Limb (tissue), 2 donors: Measurements from ENCODE around the gene PPP1R14B.

Experiments used
- DNase-seq, 2 donors: peaks; one replicate each; pipeline ENCODE4 v3.0.0-alpha.2; 2016; ENCODE audit errors: extremely low spot score in 2 of 2

Gene PPP1R14B

DNA sequence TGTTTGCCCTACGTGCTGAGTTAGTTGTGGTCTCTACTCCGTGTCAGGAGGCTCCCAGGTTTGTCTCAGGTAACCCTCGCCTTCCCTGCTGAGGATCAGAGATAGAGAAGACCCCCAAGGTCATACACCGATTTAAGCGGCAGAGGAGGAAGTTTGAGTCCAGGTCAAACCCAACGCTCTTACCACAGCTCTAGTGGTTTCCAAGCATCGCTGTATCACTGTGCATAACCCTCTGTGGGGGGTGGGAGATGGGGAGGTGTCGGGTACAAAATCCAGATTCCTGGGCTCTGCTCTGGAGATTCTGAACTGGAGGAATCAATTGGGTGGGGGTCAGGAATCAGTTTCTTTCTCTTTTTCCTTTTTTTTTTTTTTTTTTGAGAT lies 15.8 kb downstream of the PPP1R14B start:
- DNase-seq: no peak

DNA sequence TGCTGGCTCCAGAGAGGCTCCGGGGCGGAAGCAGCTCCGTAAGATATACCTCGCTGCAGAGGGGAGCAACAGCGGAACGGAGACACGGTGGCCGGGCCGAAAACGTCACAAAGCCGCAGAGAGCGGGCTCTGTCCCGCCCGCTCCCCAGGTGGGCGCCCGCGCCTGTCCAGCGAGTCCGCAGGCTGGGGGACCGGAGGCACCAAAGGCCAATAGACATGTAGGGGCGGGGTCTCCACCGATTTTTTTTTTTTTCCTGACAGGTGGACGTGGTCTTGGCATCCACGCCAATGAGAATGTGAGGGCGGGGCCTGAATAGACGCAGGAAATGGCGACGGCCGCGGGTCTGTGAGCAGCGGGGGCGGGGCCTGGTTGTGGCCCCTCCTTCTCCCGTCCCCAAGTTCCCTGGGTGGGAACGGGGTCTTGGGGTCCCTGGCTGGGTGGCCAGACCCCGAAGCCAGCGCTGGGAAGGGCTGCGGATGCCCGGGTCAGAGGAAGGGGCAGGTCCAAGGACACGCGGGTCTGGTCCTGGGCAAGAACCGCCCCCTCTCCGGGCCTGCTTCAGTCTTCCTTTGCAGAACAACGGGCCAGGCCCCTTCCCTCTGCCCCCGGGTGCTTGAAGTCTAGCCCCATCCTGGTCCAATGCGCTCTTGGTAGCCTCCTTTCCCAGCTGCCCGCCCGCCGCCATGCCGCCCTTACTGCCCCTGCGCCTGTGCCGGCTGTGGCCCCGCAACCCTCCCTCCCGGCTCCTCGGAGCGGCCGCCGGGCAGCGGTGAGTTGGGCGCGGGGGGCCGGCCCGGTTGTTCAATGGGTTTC lies 16.4 kb downstream of the PPP1R14B start, which contains the start of gene DNAJC4:
TSS of gene DNAJC4 (plus strand) at position 378 of the 814 bp plus-strand sequence. CDS start at position 685, 307 bp downstream.
- DNase-seq: peak; percentile 90 to 94

DNA sequence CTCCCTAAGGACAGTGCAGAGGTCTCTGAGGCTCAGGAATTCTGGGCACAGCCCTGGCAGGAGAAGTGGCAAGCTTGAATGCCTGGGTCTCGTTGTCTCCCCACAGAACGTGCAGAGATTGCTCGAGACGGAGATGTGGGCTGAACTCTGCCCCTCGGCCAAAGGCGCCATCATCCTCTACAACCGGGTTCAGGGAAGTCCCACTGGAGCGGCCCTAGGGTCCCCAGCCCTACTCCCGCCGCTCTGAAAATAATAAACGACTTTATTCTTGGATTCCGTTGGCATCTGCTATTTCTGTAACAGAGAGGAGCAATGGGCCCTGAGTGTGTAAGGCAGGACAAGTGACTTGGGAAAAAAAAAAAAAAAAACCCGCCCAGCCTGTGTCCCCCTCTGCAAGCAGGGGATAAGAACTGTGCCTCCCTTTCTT lies 17.0 kb downstream of the PPP1R14B start:
- no peak for DNase-seq

DNA sequence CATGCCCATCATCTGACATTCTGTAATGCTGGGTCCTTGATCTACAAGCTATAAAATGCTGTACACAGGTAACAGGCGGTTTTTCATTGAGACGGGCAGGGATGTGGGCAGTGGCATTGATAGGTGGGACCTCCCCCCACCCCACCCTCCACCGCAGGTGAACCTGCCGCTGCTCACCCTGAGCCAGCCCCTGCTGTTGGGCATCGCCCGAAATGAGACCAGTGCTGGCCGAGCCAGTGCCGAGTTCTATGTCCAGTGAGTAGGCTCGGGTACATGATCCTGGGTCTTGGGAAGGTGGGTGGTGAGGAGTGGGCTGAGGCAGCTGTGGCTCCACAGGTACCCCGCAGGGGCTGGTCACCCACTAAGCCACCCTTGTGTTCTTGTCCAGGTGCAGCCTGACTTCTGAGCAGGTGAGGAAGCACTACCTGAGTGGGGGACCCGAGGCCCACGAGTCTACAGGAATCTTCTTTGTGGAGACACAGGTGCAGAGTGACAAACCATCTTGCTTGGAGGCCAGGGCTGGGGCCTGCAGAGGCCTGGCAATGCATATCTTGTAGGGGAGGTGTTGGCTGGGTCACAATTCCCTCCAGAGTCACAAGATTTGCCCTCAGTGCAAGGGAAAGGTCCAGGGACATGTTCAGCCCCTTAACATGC lies 17.5 kb downstream of the PPP1R14B start:
- DNase-seq: no peak

DNA sequence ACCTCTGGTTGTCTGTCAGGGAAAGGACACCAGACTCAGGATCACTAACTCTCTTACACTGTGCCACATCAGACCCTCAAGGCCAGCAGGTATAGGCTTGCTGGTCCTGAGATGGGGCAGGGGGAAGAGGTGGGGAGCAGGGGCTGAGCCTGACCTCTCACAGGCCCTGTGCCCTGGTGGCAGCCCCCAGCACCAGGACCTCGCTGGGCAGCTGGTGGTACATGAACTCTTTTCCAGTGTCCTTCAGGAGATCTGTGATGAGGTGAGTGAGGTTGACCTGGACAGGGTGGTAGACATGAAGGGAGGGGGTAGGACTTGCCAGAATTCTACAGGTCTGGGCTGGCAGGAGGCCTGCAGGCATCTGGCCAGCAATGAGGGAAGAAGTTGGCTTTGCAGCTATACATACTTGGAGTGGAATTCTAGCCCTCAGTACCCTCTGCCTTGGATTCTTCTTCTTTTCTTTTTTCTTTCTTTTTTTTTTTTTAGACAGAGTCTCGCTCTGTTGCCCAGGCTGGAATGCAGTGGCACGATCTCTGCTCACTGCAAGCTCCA lies 19.3 kb downstream of the PPP1R14B start:
- no peak for DNase-seq

DNA sequence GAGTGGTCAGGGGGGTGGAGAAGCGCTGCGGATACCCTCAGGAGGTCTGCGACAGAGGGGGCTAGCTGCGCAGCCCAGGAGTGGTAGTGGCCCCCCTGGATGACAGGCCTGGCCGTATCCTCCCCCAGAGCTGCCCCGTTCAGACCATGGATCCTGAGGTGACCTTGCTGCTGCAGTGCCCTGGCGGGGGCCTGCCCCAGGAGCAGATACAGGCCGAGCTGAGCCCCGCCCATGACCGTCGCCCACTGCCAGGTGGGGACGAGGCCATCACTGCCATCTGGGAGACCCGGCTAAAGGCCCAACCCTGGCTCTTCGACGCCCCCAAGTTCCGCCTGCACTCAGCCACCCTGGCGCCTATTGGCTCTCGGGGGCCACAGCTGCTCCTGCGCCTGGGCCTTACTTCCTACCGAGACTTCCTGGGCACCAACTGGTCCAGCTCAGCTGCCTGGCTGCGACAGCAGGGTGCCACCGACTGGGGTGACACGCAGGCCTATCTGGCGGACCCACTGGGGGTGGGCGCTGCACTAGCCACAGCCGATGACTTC lies 20.2 kb downstream of the PPP1R14B start:
- no peak for DNase-seq

DNA sequence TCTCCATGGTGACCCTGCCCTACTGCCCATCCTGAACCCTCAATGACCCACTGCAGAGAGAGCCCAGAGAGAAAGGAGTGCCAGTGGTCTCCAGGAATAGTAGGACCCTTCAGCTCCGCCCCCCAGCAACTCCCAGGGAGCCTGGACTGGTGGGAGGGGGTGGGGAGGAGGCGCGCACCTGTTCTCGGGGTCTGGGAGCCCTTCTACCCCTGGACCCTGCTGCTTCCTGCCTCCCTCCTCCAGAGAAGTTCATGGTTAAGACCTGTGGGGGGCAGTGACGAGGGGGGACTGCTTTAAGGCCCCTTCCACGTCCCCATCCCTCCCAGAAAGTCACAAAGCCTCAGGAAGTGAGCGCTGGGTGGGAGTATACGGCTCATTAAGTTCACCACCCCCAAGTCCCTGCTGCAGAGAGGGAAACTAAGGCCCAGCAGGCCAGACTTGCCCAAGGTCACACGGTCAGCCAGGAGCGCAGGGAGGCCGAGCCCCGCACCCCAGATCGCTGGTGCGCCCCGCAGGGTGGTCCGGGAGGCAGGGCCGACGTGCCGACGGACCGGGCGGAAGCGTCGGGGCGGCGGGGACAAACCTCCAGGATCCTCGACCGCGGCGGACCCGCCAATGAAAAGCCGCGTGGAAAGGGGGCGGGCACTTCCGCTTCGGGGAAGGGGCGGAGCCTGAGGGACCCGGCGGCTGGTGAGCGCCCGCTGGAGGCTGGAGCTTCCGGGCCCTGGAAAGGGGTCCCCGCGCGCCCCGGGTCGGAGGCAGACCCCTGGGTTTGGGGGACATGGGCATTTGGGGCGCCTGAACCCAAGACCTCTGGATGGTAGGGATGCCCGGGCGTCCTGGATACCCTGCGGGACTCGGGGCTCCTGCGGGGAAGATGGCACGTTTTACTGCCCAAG lies 20.9 kb downstream of the PPP1R14B start, which contains the start of the genes NUDT22 and TRPT1:
TSS of gene NUDT22 (plus strand) at position 667 of the 899 bp plus-strand sequence. CDS start 379 bp downstream, outside the sequence.
TSS of gene TRPT1 (minus strand) at position 579 of the 899 bp plus-strand sequence. CDS start at position 253, 326 bp downstream.
- DNase-seq: peak; percentile 84 to 95

DNA sequence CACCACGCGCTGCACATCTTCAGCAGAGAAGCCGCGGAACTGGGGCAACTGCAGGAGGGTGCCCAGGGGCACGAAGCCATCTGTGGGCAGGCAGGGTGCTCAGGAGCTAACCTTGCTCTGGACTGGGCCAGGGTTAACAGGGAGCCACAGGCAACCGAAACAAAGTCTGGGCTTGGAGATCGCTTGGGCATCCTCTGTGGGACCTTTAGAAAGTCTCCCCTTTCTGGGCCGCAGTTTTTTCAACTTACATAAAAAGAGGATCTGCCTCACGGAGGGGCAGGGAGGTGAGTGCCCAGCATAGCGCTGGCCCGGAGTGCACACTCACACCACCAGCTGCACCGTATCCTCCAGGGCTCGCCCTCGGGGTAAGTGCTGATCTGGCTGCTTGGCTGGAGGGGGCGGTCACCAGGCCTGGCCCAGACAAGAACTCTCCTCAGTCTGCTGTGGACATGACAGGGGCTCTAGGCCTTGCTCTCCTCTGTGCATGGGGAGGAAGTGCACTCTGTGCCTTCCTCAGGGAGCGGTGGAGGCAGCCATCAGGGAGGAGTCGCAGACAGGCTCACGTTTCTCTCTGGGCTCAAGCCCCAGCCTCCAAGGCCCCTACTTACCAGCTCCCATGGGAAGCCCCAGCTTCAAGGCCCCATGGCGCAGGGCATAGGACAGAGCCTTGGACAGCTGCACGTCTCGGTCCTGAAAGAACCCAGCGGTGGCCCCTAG lies 21.7 kb downstream of the PPP1R14B start:
- DNase-seq: peak in 1 of 2 donors; percentile 36

DNA sequence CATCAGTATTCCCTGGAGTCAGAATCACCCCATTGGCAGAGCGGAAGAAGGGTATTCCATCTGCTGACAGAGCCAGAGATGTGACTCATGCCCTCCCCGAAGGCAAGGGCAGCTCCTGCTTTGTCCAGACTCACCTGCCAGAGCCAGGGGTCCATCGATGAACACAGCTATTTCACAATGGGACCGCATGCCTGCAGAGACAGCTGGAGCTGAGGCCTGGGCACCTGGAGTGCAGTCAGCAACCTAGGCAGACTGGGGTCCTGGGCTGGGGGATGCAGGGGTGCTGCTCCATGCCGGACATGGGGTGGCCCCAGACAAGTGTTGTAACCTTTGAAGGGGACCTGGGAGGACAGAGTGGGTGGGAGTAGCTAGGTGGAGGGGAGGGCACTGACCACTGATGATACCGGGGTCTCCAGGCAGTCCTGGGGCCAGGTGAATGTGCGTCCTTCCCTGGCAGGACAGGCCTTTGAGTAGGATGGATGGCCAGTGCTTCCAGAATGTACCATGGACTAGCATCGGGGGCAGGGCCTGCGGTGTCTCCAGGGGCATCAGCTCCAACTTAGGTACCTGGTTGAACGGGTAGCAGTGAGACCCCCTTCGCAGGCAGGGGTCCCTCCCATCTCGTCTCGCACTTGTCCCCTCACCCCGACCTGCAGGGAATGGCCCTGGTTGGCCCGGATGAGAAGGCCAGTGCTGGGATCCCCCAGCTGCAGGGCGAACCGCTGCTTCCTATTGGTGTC lies 22.4 kb downstream of the PPP1R14B start:
- DNase-seq: no peak

DNA sequence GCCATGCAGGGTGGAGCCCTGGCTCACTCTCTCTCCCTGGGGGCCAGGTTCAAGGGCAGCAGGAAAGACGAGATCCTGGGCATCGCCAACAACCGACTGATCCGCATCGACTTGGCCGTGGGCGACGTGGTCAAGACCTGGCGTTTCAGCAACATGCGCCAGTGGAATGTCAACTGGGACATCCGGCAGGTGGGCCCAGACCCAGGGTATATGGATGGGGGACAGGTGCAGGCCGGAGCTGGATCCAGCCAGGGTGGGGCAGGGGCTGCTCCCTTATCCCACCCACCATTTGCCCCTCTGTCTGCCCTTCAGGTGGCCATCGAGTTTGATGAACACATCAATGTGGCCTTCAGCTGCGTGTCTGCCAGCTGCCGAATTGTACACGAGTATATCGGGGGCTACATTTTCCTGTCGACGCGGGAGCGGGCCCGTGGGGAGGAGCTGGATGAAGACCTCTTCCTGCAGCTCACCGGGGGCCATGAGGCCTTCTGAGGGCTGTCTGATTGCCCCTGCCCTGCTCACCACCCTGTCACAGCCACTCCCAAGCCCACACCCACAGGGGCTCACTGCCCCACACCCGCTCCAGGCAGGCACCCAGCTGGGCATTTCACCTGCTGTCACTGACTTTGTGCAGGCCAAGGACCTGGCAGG lies 23.6 kb downstream of the PPP1R14B start:
- peak in 1 of 2 donors; percentile 38 for DNase-seq

DNA sequence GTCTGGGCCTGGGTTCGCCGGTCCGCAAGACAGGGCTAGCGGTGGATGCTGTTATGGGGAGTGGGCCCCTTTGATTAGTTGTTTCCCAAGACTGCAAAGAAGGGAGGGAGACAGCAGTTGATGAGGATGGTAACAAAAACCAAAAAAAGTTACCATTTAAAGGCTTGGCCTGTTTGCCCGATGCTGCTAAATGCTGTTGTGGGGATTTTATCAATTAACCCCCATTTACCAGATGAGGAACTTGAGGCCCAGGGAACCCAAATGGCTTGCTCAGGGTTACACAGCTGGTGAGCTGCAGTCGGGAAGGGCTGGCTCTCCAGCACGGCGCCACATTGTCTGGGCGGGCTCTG lies 24.1 kb downstream of the PPP1R14B start:
- no peak for DNase-seq

DNA sequence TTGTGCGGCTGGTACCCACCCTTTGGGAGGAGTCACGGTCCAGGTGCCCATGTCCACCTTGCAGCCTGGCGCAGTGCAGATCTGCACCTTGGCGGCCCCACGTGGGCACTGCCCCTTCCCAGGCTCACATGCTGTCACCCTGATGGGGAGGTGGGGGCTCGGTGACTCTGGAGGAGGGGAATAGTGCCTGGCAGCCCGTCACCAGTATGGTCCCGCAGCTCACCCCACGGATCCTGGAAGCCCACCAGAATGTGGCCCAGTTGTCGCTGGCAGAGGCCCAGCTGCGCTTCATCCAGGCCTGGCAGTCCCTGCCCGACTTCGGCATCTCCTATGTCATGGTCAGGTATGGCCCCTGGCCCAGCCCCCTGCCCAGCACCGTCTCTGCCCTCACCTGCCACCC lies 25.9 kb downstream of the PPP1R14B start:
- DNase-seq: no peak

DNA sequence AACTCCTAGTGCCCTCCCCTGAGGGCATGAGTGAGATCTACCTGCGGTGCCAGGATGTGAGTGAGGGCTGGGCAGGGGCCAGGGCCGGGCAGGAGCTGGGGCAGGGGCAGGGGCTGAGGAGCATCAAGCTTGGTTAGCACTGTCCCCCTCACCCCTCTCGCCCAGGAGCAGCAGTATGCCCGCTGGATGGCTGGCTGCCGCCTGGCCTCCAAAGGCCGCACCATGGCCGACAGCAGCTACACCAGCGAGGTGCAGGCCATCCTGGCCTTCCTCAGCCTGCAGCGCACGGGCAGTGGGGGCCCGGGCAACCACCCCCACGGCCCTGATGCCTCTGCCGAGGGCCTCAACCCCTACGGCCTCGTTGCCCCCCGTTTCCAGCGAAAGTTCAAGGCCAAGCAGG lies 26.5 kb downstream of the PPP1R14B start:
- no peak for DNase-seq

DNA sequence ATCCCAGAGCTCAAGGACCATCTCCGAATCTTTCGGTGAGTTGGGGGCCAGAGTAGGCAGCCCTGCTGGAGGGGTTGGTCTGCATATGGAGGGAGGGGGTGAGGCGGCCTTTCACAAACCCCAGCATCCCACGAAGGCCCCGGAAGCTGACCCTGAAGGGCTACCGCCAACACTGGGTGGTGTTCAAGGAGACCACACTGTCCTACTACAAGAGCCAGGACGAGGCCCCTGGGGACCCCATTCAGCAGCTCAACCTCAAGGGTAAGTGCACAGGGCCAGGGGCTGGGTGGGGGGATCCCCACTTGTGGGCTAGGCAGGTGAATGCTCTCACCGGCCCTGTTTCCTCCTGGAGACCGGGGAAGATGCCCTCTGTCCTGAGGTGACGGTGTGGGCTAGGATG lies 27.0 kb downstream of the PPP1R14B start:
- DNase-seq: no peak

DNA sequence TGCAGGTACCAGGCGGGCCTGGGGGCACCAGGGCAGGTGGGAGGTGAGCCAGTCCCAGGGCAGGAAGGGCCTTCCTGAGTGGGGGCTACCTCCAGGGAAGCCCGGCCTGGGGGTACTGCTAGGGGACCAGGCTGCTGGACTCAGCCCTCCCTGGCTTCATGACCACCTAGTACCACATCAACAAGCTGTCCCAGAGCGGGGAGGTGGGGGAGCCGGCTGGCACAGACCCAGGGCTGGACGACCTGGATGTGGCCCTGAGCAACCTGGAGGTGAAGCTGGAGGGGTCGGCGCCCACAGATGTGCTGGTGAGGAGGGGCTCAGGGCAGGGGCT lies 27.4 kb downstream of the PPP1R14B start:
- peak in 1 of 2 donors; percentile 30 for DNase-seq

DNA sequence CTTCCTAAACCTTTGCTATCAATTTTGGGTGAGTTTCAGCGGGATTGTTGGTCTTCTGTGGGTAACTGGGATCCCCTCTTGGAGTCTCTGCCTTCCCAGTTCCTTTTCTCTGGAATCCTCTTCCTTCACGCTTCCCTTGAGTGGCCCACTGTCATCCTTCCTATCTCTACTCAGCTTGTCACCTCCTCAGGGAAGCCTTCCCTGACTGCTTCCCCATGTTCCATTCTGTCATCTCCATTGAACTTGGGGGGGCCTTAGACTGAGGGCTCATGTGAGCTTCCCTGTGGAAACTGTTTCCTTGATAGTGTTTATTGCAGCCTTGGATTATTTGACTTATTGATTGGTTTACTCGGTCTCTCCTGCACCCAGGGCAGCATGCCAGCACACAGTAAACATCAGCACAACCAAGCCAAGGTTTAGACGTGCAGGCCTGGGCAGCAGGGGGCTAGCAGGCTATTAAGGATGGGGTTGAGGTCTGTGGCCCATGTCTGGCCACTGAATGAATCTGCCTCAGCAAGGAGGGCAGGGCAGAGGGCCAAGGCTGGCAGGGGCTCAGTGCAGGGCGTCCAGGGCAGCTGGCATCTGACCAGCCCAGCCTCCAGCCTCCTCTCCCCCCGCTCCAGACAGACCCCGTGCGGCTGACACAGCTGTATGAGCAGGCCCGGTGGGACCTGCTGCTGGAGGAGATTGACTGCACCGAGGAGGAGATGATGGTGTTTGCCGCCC lies 28.0 kb downstream of the PPP1R14B start:
- no peak for DNase-seq

DNA sequence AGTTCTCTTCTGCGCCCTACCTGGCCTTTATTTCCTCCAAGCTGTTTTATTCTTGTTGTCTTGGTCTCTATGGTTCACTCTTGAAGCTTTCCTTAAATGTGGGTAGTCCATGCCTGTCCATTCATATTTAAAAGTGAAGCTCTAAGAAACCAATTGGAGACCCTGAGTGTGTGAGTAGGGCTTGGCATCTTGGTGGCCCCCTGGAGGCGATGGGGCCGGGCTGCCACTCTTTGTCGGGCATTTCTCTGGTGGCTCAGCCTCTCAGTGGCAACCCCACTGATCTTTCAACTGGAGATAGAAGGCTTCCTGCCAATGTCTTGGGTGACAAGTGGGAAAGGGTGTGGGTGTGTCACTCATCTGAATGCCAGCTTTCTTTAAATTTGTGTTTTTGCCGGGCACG lies 29.9 kb downstream of the PPP1R14B start:
- no peak for DNase-seq

DNA sequence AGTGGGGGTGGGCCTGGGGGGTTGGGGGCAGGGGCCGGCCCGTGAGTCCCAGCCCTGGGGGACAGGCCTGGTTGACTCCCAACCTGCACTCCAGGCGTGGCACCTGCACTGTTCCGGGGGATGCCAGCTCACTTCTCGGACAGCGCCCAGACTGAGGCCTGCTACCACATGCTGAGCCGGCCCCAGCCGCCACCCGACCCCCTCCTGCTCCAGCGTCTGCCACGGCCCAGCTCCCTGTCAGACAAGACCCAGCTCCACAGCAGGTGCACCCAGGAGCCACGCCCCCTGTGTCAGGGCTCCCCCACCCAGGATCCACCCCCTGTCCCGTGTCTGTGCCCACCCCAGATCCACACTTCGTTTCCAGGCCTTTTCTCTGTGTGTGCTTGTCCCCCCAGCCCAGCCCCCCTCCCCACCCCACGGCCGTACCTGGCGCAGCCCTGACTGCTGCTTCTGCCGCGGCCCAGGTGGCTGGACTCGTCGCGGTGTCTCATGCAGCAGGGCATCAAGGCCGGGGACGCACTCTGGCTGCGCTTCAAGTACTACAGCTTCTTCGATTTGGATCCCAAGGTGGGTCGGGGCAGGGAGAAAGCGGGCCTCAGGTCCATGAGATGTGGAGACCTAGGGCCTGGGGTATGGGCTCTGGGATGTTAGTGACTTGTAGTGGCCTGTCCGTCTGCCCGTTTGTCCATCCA lies 35.4 kb downstream of the PPP1R14B start:
- no peak for DNase-seq
